HG02852 (cell line): ENCODE measurements around the gene MEP1B.

Experiments used
- ATAC-seq: cut with Tn5 transposase; IDR thresholded peaks from one replicate; pipeline ENCODE4 v1.9.1; 2021; ENCODE audit warnings: mild to moderate bottlenecking, moderate library complexity; ENCODE audit not compliant: unreplicated experiment

MEP1B gene

GRCh38 chr18:32262092-32262491 lies 72.3 kb downstream of the MEP1B start:
- ATAC-seq = no peak

GRCh38 chr18:32264401-32264800 lies 74.6 kb downstream of the MEP1B start:
- no peak for ATAC-seq

GRCh38 chr18:32267463-32267862 lies 77.6 kb downstream of the MEP1B start:
- no peak for ATAC-seq
